Lower leg skin (tissue), 4 donors: ENCODE measurements around the gene NFIA. TPM values are rescaled to one million over a fixed set of nuclear protein-coding genes. Genes with fewer than 3 reads are reported as not detected.

Experiments used
- DNase-seq, 2 donors: peaks; one replicate each; pipeline ENCODE4 v3.0.0-alpha.2; 2019; ENCODE audit warnings: low spot score in 2 of 2
- H3K4me3 ChIP-seq: fragments of 200-600 bp; sonication (generic); 2 replicates; pipeline ENCODE4 v1.5.1; 2017; ENCODE audit warnings: mild to moderate bottlenecking, low read depth; ENCODE audit not compliant: poor library complexity, severe bottlenecking
- POLR2A ChIP-seq, 2 donors: fragments of 450-650 bp; IDR thresholded peaks; one replicate each; pipeline ENCODE4 v1.6.1; 2016 to 2017; ENCODE audit warnings: antibody characterized with exemption in 2 of 2, mild to moderate bottlenecking in 1 of 2, moderate library complexity in 1 of 2
- WGBS, 2 donors: methylation state at CpG; one replicate each; pipeline ENCODE4 v1.1.5; 2018; 5-methylcytosine and 5-hydroxymethylcytosine counted together
- intact Hi-C: fragments of 100-400 bp; cut with DNase I; formaldehyde crosslinking; loops from one replicate; pipeline ENCODE4 v1.15.0; 2023; ENCODE audit warnings: low total_unique reads
- total RNA-seq, 4 donors: library from RNA; depleted of rRNA; stranded (reverse); fragments of >200 nt; gene quantifications; one replicate each; pipeline ENCODE4 v1.1.0, GENCODE V29; 2016
- TF ChIP-seq, protein P1 (sequence below), 3 donors: fragments of 450-650 bp; IDR thresholded peaks; one replicate each; pipeline ENCODE4 v1.5.1; 2016; ENCODE audit warnings: antibody characterized with exemption in 3 of 3, mild to moderate bottlenecking in 3 of 3, moderate library complexity in 2 of 3

NFIA gene
- total RNA-seq, 4 donors from 2014 or later = 26.0 to 32.5 (median 30.3) TPM

DNA sequence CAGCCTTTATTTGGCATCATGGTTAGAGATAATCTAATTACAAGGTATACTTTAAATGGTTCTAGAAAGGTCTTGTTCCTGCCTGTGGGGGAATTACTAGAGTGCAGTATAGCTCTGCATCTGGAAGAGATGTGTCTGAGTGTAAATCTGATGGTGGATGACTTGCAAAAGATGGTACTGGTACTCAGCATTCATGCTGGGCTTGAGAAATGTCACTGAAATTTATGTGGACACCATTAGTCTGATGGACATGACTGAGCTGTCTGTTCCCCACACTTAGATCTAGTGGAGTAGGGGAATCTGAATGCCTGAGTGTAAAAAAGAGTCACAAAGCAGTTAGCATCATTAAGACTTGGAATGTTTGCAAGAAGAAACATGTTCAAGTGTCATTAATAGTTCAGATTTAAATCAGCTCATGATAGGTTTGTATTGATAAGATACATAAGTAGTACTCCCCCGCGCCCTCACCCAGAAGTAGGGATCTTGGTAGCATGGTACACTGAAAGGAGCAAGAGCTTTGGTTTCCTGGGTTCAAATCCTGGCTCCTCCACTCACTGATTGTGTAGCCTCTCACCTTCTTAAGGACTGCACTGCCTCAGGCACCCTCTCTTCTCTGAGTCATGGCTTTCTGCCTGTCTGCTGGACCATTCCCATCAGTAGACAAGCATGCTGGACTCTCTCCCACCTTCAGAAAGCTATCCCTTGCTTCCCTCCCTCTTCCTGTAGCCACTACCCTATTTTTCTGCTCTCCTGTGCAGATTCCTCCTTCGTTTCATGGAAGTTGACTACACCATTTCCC is 292.9 kb downstream of the NFIA start:
- no peak for DNase-seq
- TF ChIP-seq POLR2A (IDR thresholded peaks at IDR 0.05) = no peak
- TF ChIP-seq, protein P1, sequence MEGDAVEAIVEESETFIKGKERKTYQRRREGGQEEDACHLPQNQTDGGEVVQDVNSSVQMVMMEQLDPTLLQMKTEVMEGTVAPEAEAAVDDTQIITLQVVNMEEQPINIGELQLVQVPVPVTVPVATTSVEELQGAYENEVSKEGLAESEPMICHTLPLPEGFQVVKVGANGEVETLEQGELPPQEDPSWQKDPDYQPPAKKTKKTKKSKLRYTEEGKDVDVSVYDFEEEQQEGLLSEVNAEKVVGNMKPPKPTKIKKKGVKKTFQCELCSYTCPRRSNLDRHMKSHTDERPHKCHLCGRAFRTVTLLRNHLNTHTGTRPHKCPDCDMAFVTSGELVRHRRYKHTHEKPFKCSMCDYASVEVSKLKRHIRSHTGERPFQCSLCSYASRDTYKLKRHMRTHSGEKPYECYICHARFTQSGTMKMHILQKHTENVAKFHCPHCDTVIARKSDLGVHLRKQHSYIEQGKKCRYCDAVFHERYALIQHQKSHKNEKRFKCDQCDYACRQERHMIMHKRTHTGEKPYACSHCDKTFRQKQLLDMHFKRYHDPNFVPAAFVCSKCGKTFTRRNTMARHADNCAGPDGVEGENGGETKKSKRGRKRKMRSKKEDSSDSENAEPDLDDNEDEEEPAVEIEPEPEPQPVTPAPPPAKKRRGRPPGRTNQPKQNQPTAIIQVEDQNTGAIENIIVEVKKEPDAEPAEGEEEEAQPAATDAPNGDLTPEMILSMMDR (IDR thresholded peaks at IDR 0.05) = no peak
- no peak overlapping the region for H3K4me3 ChIP-seq
- 67 to 71% methylated on average over 3 of the region's 3 CpGs for whole genome bisulfite sequencing, 2 donors
- intact Hi-C loops = no loop called here

DNA sequence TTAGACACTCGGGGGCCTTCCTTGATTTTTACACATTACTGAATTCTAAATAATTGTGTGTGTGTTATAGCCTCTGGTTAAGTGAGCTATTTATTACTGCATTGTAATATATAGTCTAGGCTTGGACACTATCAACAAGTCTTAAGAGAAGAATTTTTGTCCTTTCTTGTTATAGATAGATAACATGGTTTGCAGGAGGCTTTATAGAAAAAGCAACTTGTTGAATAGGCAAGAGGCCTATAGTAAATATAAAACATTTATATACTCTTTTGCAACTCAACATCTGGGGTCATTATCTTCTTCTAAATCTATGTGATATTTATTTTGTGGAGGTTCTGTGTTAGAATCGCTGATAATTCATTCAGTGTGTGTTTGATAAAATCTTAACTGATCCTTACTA is 293.8 kb downstream of the NFIA start:
- no peak overlapping the region for H3K4me3 ChIP-seq
- intact Hi-C loops = no loop called here
- WGBS, 2 donors = 91% methylated on average over 2 of the region's 2 CpGs
- DNase-seq = no peak
- TF ChIP-seq POLR2A (IDR thresholded peaks at IDR 0.05) = no peak
- TF ChIP-seq, protein P1 (IDR thresholded peaks at IDR 0.05) = no peak

DNA sequence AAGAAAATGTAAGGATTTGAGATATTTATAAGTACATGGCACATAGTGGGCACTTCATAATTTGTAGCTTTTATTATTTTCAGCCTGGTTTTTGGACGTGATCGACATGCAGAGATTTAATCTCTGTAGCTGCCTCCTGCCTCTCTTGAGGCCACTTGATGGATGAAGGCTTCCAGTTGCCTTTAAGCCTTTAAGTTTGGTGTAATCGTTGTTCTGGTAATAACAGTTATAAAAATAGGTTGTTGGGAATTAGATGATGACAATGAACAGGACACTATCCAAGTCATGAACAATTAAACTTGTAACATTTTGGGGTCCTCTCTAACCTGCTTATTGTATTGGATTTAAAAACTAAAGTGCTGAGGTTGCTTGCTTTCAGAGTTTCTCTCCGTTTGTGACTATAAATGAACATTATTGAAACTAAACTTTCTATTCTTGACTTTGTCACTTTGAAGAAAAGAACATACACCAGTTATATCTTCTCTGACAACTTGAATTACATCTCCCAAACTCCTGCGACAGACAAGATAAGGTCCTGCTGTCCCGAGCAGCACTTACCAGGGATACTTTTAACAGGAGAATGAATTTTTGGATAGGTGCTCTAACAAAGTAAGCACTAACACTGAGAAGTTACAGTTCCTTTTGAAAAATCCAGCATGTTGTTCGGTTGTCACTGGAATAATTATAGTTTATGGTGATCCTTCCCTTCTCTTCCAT is 295.0 kb downstream of the NFIA start:
- DNase-seq = no peak
- WGBS, 2 donors = 87 to 91% methylated on average over 7 of the region's 7 CpGs
- TF ChIP-seq, protein P1 (IDR thresholded peaks at IDR 0.05) = no peak
- no peak for TF ChIP-seq POLR2A (IDR thresholded peaks at IDR 0.05)
- intact Hi-C loops = no loop called here
- no peak overlapping the region for H3K4me3 ChIP-seq

DNA sequence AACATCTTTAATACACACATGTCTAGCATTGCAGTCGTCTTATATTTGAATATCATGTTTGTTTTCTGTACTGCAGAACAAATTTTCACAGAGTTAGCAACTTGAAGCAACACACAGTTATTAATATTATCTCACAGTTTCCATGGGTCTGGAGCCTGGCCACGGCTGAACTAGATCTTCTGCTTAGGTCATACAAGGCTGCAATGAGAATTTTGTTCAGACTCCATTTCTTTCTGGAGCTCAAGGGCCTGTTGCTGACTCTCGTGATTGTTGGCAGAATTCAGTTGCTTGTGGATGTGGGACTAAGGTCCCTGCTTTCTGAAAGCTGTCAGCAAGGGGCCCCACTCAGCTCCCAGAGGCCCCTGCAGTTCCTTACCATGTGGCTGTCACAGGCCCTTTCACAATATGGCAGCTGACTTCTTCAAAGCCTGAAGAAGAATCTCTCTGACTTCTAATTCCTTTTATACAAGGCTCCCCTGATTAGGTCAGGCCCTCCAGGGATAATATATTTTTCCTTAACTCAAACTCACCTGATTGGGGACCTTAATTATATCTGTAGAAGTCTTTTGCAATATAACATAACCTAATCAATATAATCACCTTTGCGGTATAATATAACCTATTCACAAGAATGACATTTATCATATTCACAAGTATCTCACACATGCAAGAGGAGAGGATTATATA is 296.3 kb downstream of the NFIA start:
- no peak overlapping the region for H3K4me3 ChIP-seq
- 77 to 78% methylated on average over 4 of the region's 4 CpGs for WGBS, 2 donors
- DNase-seq = no peak
- intact Hi-C loops = no loop called here
- no peak for TF ChIP-seq POLR2A (IDR thresholded peaks at IDR 0.05)
- TF ChIP-seq, protein P1 (IDR thresholded peaks at IDR 0.05) = no peak

DNA sequence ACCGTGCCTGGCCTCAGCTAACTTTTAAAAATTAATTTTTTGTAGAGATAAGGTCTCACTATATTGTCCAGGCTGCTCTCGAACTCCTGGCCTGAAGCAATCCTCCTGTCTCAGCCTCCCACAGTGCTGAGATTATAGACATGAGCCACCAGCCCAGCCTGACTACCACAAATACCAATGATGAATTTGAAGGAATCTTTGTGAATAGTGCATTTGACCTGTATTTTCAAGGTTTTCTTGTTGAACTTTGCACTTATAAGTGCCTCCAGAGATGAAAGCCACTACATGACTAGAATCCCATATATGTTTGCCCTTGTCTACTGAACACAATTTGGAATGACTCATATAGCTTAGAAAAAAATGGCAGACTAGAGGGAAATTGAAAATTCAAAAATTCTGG is 297.3 kb downstream of the NFIA start:
- H3K4me3 ChIP-seq = no peak overlapping the region
- intact Hi-C loops = no loop called here
- TF ChIP-seq, protein P1 (IDR thresholded peaks at IDR 0.05) = no peak
- TF ChIP-seq POLR2A (IDR thresholded peaks at IDR 0.05) = no peak
- 94% methylated on average over 2 of the region's 2 CpGs for WGBS, 2 donors
- DNase-seq = no peak
